ENCODE results near the gene TRHDE.
"Not testable (repeated sequence)": the region's sequence is repeated elsewhere in the genome, so short reads cannot be mapped to it uniquely, and the experiment has no call there.

The TRHDE gene

GRCh38 chr12:72570601-72571000, 298.4 kb downstream of the TRHDE start:
- H3K4me3 ChIP-seq (ENCODE audit: low read length), result no peak overlapping the region
- no peak for TF ChIP-seq ZNF274 (IDR thresholded peaks at IDR 0.05; ENCODE audit: low read depth, low read length)

- TF ChIP-seq ZNF274 (IDR thresholded peaks at IDR 0.05; ENCODE audit: low read depth, low read length), result no peak
- no peak overlapping the region for H3K4me3 ChIP-seq (ENCODE audit: low read length)
Measured at GRCh38 chr12:72574138-72574537, 302.0 kb downstream of the TRHDE start.

- no peak for TF ChIP-seq ZNF274 (IDR thresholded peaks at IDR 0.05; ENCODE audit: low read depth, low read length)
- no peak overlapping the region for H3K4me3 ChIP-seq (ENCODE audit: low read length)
Measured at GRCh38 chr12:72578327-72578726, 306.2 kb downstream of the TRHDE start.

GRCh38 chr12:72586456-72586855, 314.3 kb downstream of the TRHDE start:
- no peak for TF ChIP-seq ZNF274 (IDR thresholded peaks at IDR 0.05; ENCODE audit: low read depth, low read length)
- no peak overlapping the region for H3K4me3 ChIP-seq (ENCODE audit: low read length)

GRCh38 chr12:72602581-72602980, 330.4 kb downstream of the TRHDE start:
- no peak for TF ChIP-seq ZNF274 (IDR thresholded peaks at IDR 0.05; ENCODE audit: low read depth, low read length)
- H3K4me3 ChIP-seq (ENCODE audit: low read length), result no peak overlapping the region

- H3K4me3 ChIP-seq (ENCODE audit: low read length), result no peak overlapping the region
- TF ChIP-seq ZNF274 (IDR thresholded peaks at IDR 0.05; ENCODE audit: low read depth, low read length), result no peak
Measured at GRCh38 chr12:72605975-72606374, 333.8 kb downstream of the TRHDE start.

GRCh38 chr12:72610342-72610741, 338.2 kb downstream of the TRHDE start:
- no peak for TF ChIP-seq ZNF274 (IDR thresholded peaks at IDR 0.05; ENCODE audit: low read depth, low read length)
- no peak overlapping the region for H3K4me3 ChIP-seq (ENCODE audit: low read length)

GRCh38 chr12:72610854-72611358, 338.7 kb downstream of the TRHDE start:
- H3K4me3 ChIP-seq (ENCODE audit: low read length), result no peak overlapping the region
- TF ChIP-seq ZNF274 (IDR thresholded peaks at IDR 0.05; ENCODE audit: low read depth, low read length), result no peak

GRCh38 chr12:72612171-72612570, 340.0 kb downstream of the TRHDE start:
- TF ChIP-seq ZNF274 (IDR thresholded peaks at IDR 0.05; ENCODE audit: low read depth, low read length), result no peak
- no peak overlapping the region for H3K4me3 ChIP-seq (ENCODE audit: low read length)

GRCh38 chr12:72618764-72619163, 346.6 kb downstream of the TRHDE start:
- no peak overlapping the region for H3K4me3 ChIP-seq (ENCODE audit: low read length)
- no peak for TF ChIP-seq ZNF274 (IDR thresholded peaks at IDR 0.05; ENCODE audit: low read depth, low read length)

- no peak for TF ChIP-seq ZNF274 (IDR thresholded peaks at IDR 0.05; ENCODE audit: low read depth, low read length)
- H3K4me3 ChIP-seq (ENCODE audit: low read length), result no peak overlapping the region
Measured at GRCh38 chr12:72622556-72622955, 350.4 kb downstream of the TRHDE start.

GRCh38 chr12:72631926-72632685, 359.9 kb downstream of the TRHDE start:
- no peak for TF ChIP-seq ZNF274 (IDR thresholded peaks at IDR 0.05; ENCODE audit: low read depth, low read length)
- no peak overlapping the region for H3K4me3 ChIP-seq (ENCODE audit: low read length)

GRCh38 chr12:72642706-72643105, 370.5 kb downstream of the TRHDE start:
- H3K4me3 ChIP-seq (ENCODE audit: low read length), result no peak overlapping the region
- TF ChIP-seq ZNF274 (IDR thresholded peaks at IDR 0.05; ENCODE audit: low read depth, low read length), result no peak

- no peak overlapping the region for H3K4me3 ChIP-seq (ENCODE audit: low read length)
- TF ChIP-seq ZNF274 (IDR thresholded peaks at IDR 0.05; ENCODE audit: low read depth, low read length), result no peak
Measured at GRCh38 chr12:72647139-72647538, 375.0 kb downstream of the TRHDE start.

GRCh38 chr12:72658615-72659014, 386.4 kb downstream of the TRHDE start:
- no peak overlapping the region for H3K4me3 ChIP-seq (ENCODE audit: low read length)
- no peak for TF ChIP-seq ZNF274 (IDR thresholded peaks at IDR 0.05; ENCODE audit: low read depth, low read length)

- not testable (repeated sequence) for H3K4me3 ChIP-seq (ENCODE audit: low read length)
Measured at GRCh38 chr12:72660174-72660573, 388.0 kb downstream of the TRHDE start.
